GM21423 (cell line): ENCODE results near the gene P2RX5.

Source experiments
- ATAC-seq: cut with Tn5 transposase; IDR thresholded peaks from one replicate; pipeline ENCODE4 v1.9.1; 2021; ENCODE audit warnings: mild to moderate bottlenecking, moderate library complexity; ENCODE audit not compliant: unreplicated experiment

The P2RX5 gene

GRCh38 chr17:3626831-3627768 is 68.9 kb downstream of the P2RX5 start:
- ATAC-seq: no peak
